SK-N-SH treated with all-trans-retinoic acid at 6 μM for 48 hours (cell line): ENCODE results near the gene SIL1.

Source experiments
- ATAC-seq: fragments of 200-7000 bp; cut with Tn5 transposase; 3 replicates; pipeline ENCODE4 v1.9.1; 2020; ENCODE audit warnings: mild to moderate bottlenecking, moderate library complexity
- CSRNP3 ChIP-seq: fragments of 250-450 bp; sonication (Bioruptor Pico); IDR thresholded peaks from 2 replicates; pipeline ENCODE4 v1.5.1; 2021; ENCODE audit warnings: mild to moderate bottlenecking, moderate library complexity
- ESRRG ChIP-seq: fragments of 250-450 bp; sonication (Bioruptor Pico); IDR thresholded peaks from 2 replicates; pipeline ENCODE4 v1.6.1; 2021; ENCODE audit warnings: mild to moderate bottlenecking
- ISL1 ChIP-seq: fragments of 250-450 bp; sonication (Bioruptor Pico); IDR thresholded peaks from 2 replicates; pipeline ENCODE4 v2.1.2; 2022; ENCODE audit warnings: mild to moderate bottlenecking, moderate library complexity
- OSR1 ChIP-seq: fragments of 250-450 bp; sonication (Bioruptor Pico); IDR thresholded peaks from 2 replicates; pipeline ENCODE4 v1.8.0; 2022; ENCODE audit warnings: moderate library complexity, mild to moderate bottlenecking, inconsistent platforms
- POU6F1 ChIP-seq: fragments of 250-450 bp; sonication (Bioruptor Pico); IDR thresholded peaks from 2 replicates; pipeline ENCODE4 v1.8.0; 2021; ENCODE audit warnings: low read depth, mild to moderate bottlenecking, moderate library complexity, borderline replicate concordance
- SNAI2 ChIP-seq: fragments of 250-450 bp; sonication (Bioruptor Pico); IDR thresholded peaks from 2 replicates; pipeline ENCODE4 v1.5.0; 2020; ENCODE audit warnings: mild to moderate bottlenecking, moderate library complexity
- TCF4 ChIP-seq: fragments of 250-450 bp; sonication (Bioruptor Pico); IDR thresholded peaks from 2 replicates; pipeline ENCODE4 v1.8.0; 2021; ENCODE audit warnings: mild to moderate bottlenecking, moderate library complexity, borderline replicate concordance
- TOX ChIP-seq: fragments of 250-450 bp; sonication (Bioruptor Pico); IDR thresholded peaks from 2 replicates; pipeline ENCODE4 v1.8.0; 2021; ENCODE audit warnings: mild to moderate bottlenecking, moderate library complexity, borderline replicate concordance
- TSHZ2 ChIP-seq: fragments of 250-450 bp; sonication (Bioruptor Pico); IDR thresholded peaks from 2 replicates; pipeline ENCODE4 v1.5.0; 2020; ENCODE audit warnings: mild to moderate bottlenecking, moderate library complexity
- ZC3H10 ChIP-seq: fragments of 250-450 bp; sonication (Bioruptor Pico); IDR thresholded peaks from 2 replicates; pipeline ENCODE4 v1.5.1; 2021; ENCODE audit warnings: mild to moderate bottlenecking, moderate library complexity
- ZFP3 ChIP-seq: fragments of 250-450 bp; sonication (Bioruptor Pico); IDR thresholded peaks from 2 replicates; pipeline ENCODE4 v1.5.0; 2020; ENCODE audit warnings: mild to moderate bottlenecking, moderate library complexity
- ZFP30 ChIP-seq: fragments of 450-650 bp; formaldehyde crosslinking; IDR thresholded peaks from 2 replicates; pipeline ENCODE4 v1.5.0; 2022; ENCODE audit warnings: mild to moderate bottlenecking, moderate library complexity
- ZNF565 ChIP-seq: fragments of 450-650 bp; formaldehyde crosslinking; conservative IDR thresholded peaks from 2 replicates; pipeline ENCODE4 v1.5.0; 2020; ENCODE audit warnings: low read depth, mild to moderate bottlenecking, moderate library complexity
- ZNF70 ChIP-seq: fragments of 450-650 bp; formaldehyde crosslinking; IDR thresholded peaks from 2 replicates; pipeline ENCODE4 v1.5.0; 2020; ENCODE audit warnings: mild to moderate bottlenecking, moderate library complexity
- ZNF8 ChIP-seq: fragments of 450-650 bp; formaldehyde crosslinking; IDR thresholded peaks from 2 replicates; pipeline ENCODE4 v1.5.0; 2020; ENCODE audit warnings: mild to moderate bottlenecking, moderate library complexity

SIL1 gene

GRCh38 chr5:139050432-139050831 is 147.7 kb downstream of the SIL1 start:
- no peak for ATAC-seq
- TF ChIP-seq ISL1 (CRISPR knock-in tag) (peak; percentile 41; the same call in 1 of the 2 replicates), TCF4 (CRISPR knock-in tag) (no peak), POU6F1 (CRISPR knock-in tag) (no peak), OSR1 (no peak)

- ATAC-seq: no peak; the same call in 2 of the 3 replicates
- TF ChIP-seq CSRNP3 (CRISPR knock-in tag): no peak
These were observed 148.4 kb downstream of the SIL1 start for GRCh38 chr5:139049780-139050179.

GRCh38 chr5:139046551-139046950 is 151.6 kb downstream of the SIL1 start:
- TF ChIP-seq TCF4 (CRISPR knock-in tag): no peak
- TF ChIP-seq ZNF565 (CRISPR knock-in tag): no peak
- TF ChIP-seq TOX (CRISPR knock-in tag): no peak
- no peak for TF ChIP-seq ZC3H10 (CRISPR knock-in tag)
- TF ChIP-seq TSHZ2 (CRISPR knock-in tag): no peak
- TF ChIP-seq ZFP30 (CRISPR knock-in tag): no peak

GRCh38 chr5:139043157-139043905 is 154.8 kb downstream of the SIL1 start:
- no peak; the same call in 2 of the 3 replicates for ATAC-seq
- TF ChIP-seq SNAI2 (CRISPR knock-in tag) (no peak), POU6F1 (CRISPR knock-in tag) (no peak), ZNF70 (CRISPR knock-in tag) (no peak), ESRRG (CRISPR knock-in tag) (no peak), ZNF8 (no peak)

More at GRCh38 chr5:139046551-139046950, 151.6 kb downstream of the SIL1 start:
- ATAC-seq: no peak

- TF ChIP-seq ZFP3 (CRISPR knock-in tag) (no peak), TSHZ2 (CRISPR knock-in tag) (no peak), ESRRG (CRISPR knock-in tag) (no peak), TCF4 (CRISPR knock-in tag) (no peak)
- ATAC-seq: no peak
These were observed 158.1 kb downstream of the SIL1 start for GRCh38 chr5:139040081-139040480.
